Type B pancreatic cell (in vitro differentiated cells): Measurements from ENCODE around the gene AFF1. TPM values are rescaled to one million over a fixed set of nuclear protein-coding genes. Genes with fewer than 3 reads are reported as not detected.

Experiments used
- DNase-seq: peaks from one replicate; pipeline ENCODE4 v3.0.0; 2021; ENCODE audit warnings: mixed read lengths; ENCODE audit not compliant: unreplicated experiment; ENCODE audit errors: extremely low spot score
- H3K27ac Mint-ChIP-seq: 2 replicates; pipeline ENCODE4 v1.8.0; 2021; ENCODE audit warnings: mild to moderate bottlenecking, mixed read lengths
- H3K27me3 Mint-ChIP-seq: 2 replicates; pipeline ENCODE4 v1.8.0; 2021; ENCODE audit warnings: mixed read lengths
- H3K36me3 Mint-ChIP-seq: 2 replicates; pipeline ENCODE4 v1.8.0; 2021; ENCODE audit warnings: mixed read lengths
- H3K4me1 Mint-ChIP-seq: one replicate; pipeline ENCODE4 v1.8.0; 2021; ENCODE audit warnings: mixed read lengths; ENCODE audit not compliant: unreplicated experiment
- H3K4me3 Mint-ChIP-seq: 2 replicates; pipeline ENCODE4 v1.8.0; 2021; ENCODE audit warnings: mild to moderate bottlenecking, mixed read lengths
- H3K9me3 Mint-ChIP-seq: 2 replicates; pipeline ENCODE4 v1.8.0; 2021; ENCODE audit warnings: mixed read lengths
- CTCF ChIP-seq: fragments of 200-600 bp; sonication (generic); conservative IDR thresholded peaks from 2 replicates; pipeline ENCODE4 v1.5.0; 2021; ENCODE audit warnings: antibody characterized with exemption, mild to moderate bottlenecking
- total RNA-seq: library from RNA; stranded (reverse); gene quantifications from 2 replicates; pipeline ENCODE4 v1.2.1, GENCODE V29; 2021; ENCODE audit warnings: low replicate concordance

The AFF1 gene
- total RNA-seq, 1 donor from 2014 or later: 39.7 TPM

GRCh38 chr4:87086143-87086805, 151.5 kb downstream of the AFF1 start:
- H3K27me3 Mint-ChIP-seq: no peaks in the 10 kb centered on the region

GRCh38 chr4:87087015-87087414, 152.2 kb downstream of the AFF1 start:
- no peak for TF ChIP-seq CTCF
- Mint-ChIP-seq H3K36me3 (peaks cover 30% of the 10 kb centered on the region), H3K9me3 (no peaks in the 10 kb centered on the region), H3K27me3 (no peaks in the 10 kb centered on the region), H3K4me3 (no peak overlapping the region), H3K27ac (peak overlapping the region; percentile 54), H3K4me1 (peaks cover 29% of the 10 kb centered on the region)
- DNase-seq: no peak

More at GRCh38 chr4:87086143-87086805, 151.5 kb downstream of the AFF1 start:
- Mint-ChIP-seq H3K27ac (no peak overlapping the region), H3K9me3 (no peaks in the 10 kb centered on the region), H3K36me3 (peaks cover 30% of the 10 kb centered on the region), H3K4me3 (no peak overlapping the region), H3K4me1 (peaks cover 32% of the 10 kb centered on the region)
- DNase-seq: no peak
- no peak for TF ChIP-seq CTCF

- no peak for DNase-seq
- H3K4me3 Mint-ChIP-seq: no peak overlapping the region
- TF ChIP-seq CTCF: no peak
- peak overlapping the region; percentile 54 for H3K27ac Mint-ChIP-seq
- H3K27me3 Mint-ChIP-seq: no peaks in the 10 kb centered on the region
- H3K4me1 Mint-ChIP-seq: peaks cover 30% of the 10 kb centered on the region
- peaks cover 32% of the 10 kb centered on the region for H3K36me3 Mint-ChIP-seq
- H3K9me3 Mint-ChIP-seq: no peaks in the 10 kb centered on the region
Measured at GRCh38 chr4:87087420-87087819, 152.6 kb downstream of the AFF1 start.

GRCh38 chr4:87088186-87088585, 153.4 kb downstream of the AFF1 start:
- H3K4me3 Mint-ChIP-seq: no peak overlapping the region
- peak overlapping the region; percentile 11 for H3K27ac Mint-ChIP-seq
- DNase-seq: no peak

GRCh38 chr4:87089368-87089767, 154.6 kb downstream of the AFF1 start:
- H3K36me3 Mint-ChIP-seq: peaks cover 40% of the 10 kb centered on the region
- H3K9me3 Mint-ChIP-seq: no peaks in the 10 kb centered on the region
- H3K4me1 Mint-ChIP-seq: peaks cover 46% of the 10 kb centered on the region
- no peak for DNase-seq
- H3K27ac Mint-ChIP-seq: peak overlapping the region; percentile 53
- no peaks in the 10 kb centered on the region for H3K27me3 Mint-ChIP-seq
- H3K4me3 Mint-ChIP-seq: peak overlapping the region; percentile 46
- TF ChIP-seq CTCF: no peak

More at GRCh38 chr4:87088186-87088585, 153.4 kb downstream of the AFF1 start:
- TF ChIP-seq CTCF: no peak
- Mint-ChIP-seq H3K9me3 (no peaks in the 10 kb centered on the region), H3K4me1 (peaks cover 37% of the 10 kb centered on the region), H3K27me3 (no peaks in the 10 kb centered on the region), H3K36me3 (peaks cover 35% of the 10 kb centered on the region)
